GM20000 (cell line): Measurements from ENCODE around the gene PTCH1.

Source experiments
- DNase-seq: peaks from one replicate; pipeline ENCODE4 v3.0.0; 2012; ENCODE audit warnings: low spot score
- CTCF ChIP-seq: IDR thresholded peaks from 2 replicates; pipeline ENCODE4 v1.5.1; 2012; ENCODE audit warnings: mild to moderate bottlenecking, control low read depth; ENCODE audit errors: extremely low read depth, missing control alignments

PTCH1 gene

GRCh38 chr9:95517559-95518425 is 1.0 kb upstream of the PTCH1 start:
- no peak for DNase-seq
- TF ChIP-seq CTCF = no peak

- DNase-seq = no peak
- no peak for TF ChIP-seq CTCF
These were observed 494 bp downstream of the PTCH1 start for GRCh38 chr9:95516221-95516733.

GRCh38 chr9:95515272-95516113 is 1.3 kb downstream of the PTCH1 start:
- DNase-seq = peak; percentile 55

GRCh38 chr9:95514342-95514741 is 2.4 kb downstream of the PTCH1 start:
- TF ChIP-seq CTCF = no peak
- no peak for DNase-seq

More at GRCh38 chr9:95515272-95516113, 1.3 kb downstream of the PTCH1 start:
- no peak for TF ChIP-seq CTCF

- TF ChIP-seq CTCF = no peak
- no peak for DNase-seq
These were observed 3.1 kb downstream of the PTCH1 start for GRCh38 chr9:95513711-95514110.

- DNase-seq = no peak
These were observed 4.1 kb downstream of the PTCH1 start for GRCh38 chr9:95512709-95513095.

More at GRCh38 chr9:95512709-95513095, 4.1 kb downstream of the PTCH1 start:
- no peak for TF ChIP-seq CTCF
